Ascending aorta (tissue), 2 donors: ENCODE results near the gene DOHH. TPM values are rescaled to one million over a fixed set of nuclear protein-coding genes. Genes with fewer than 3 reads are reported as not detected.

ENCODE experiments used
- DNase-seq, 2 donors: peaks; one replicate each; pipeline ENCODE4 v3.0.0-alpha.2; 2019; ENCODE audit warnings: low spot score in 2 of 2
- H3K27ac ChIP-seq, 2 donors: fragments of 200-600 bp; sonication (generic); one replicate each; pipeline ENCODE4 v1.5.1; 2016 to 2017; ENCODE audit warnings: mild to moderate bottlenecking in 1 of 2
- H3K27me3 ChIP-seq: fragments of 200-600 bp; sonication (generic); one replicate; pipeline ENCODE4 v1.5.1; 2017
- H3K36me3 ChIP-seq, 2 donors: fragments of 200-600 bp; sonication (generic); one replicate each; pipeline ENCODE4 v1.5.1; 2016
- H3K4me1 ChIP-seq, 2 donors: fragments of 200-600 bp; sonication (generic); one replicate each; pipeline ENCODE4 v1.5.1; 2016 to 2017; ENCODE audit warnings: mild to moderate bottlenecking in 1 of 2
- H3K4me3 ChIP-seq, 2 donors: fragments of 200-600 bp; sonication (generic); one replicate each; pipeline ENCODE4 v1.5.1; 2016 to 2017; ENCODE audit warnings: mild to moderate bottlenecking in 1 of 2
- H3K9me3 ChIP-seq, 2 donors: fragments of 200-600 bp; sonication (generic); one replicate each; pipeline ENCODE4 v1.5.1; 2016
- intact Hi-C: fragments of 100-400 bp; cut with DNase I; formaldehyde crosslinking; loops from one replicate; pipeline ENCODE4 v1.15.1; 2023
- total RNA-seq: library from RNA; depleted of rRNA; stranded (reverse); fragments of >200 nt; gene quantifications from one replicate; pipeline ENCODE4 v1.1.0, GENCODE V29; 2016
- TF ChIP-seq, protein P1 (sequence below), 3 experiments: fragments of 200-600 bp in 2 of 3; fragments of 450-650 bp in 1 of 3; sonication (generic) in 2 of 3; IDR thresholded peaks; one replicate each; pipeline ENCODE4 v1.5.1; 2016 to 2019; ENCODE audit warnings: antibody characterized with exemption in 3 of 3, mild to moderate bottlenecking in 1 of 3, moderate library complexity in 1 of 3

DOHH gene
- total RNA-seq, 1 donor from 2014 or later, result 40.9 TPM

DNA sequence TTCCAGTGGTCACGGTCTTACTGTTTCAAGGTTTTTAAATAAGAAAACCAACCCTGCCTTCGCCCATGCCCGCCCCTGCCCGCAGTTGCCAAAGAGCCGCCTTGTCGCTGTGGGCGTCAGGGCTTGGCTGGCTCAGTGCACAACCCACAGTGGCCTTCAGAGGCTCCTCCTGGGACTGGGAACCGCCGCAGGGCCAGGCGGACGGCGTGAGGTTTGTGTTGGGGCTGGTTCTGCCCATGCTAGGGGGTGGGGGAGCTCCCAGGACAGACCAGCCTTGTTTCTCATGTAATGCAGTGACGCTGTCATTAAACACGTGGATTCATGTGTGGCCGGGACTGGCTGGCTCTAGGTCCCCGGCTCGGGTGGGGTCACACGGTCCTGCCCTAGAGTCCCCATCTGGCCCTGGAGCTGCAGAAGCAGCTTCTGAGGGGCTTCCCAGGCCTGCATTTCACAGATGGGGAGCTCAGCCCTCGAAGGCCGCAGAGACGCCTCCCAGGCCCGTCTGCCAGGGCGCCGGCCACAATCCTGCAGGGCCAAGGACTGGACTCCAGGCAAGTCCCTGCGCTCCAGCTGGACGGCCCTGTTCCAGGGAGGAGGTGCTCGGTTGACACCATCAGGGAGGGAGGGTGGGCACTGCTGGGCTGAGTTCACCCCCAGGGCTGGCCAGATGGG is 36.1 kb upstream of the DOHH start:
- no peaks in the 10 kb centered on the region for H3K4me1 ChIP-seq
- DNase-seq, result no peak
- TF ChIP-seq, protein P1, sequence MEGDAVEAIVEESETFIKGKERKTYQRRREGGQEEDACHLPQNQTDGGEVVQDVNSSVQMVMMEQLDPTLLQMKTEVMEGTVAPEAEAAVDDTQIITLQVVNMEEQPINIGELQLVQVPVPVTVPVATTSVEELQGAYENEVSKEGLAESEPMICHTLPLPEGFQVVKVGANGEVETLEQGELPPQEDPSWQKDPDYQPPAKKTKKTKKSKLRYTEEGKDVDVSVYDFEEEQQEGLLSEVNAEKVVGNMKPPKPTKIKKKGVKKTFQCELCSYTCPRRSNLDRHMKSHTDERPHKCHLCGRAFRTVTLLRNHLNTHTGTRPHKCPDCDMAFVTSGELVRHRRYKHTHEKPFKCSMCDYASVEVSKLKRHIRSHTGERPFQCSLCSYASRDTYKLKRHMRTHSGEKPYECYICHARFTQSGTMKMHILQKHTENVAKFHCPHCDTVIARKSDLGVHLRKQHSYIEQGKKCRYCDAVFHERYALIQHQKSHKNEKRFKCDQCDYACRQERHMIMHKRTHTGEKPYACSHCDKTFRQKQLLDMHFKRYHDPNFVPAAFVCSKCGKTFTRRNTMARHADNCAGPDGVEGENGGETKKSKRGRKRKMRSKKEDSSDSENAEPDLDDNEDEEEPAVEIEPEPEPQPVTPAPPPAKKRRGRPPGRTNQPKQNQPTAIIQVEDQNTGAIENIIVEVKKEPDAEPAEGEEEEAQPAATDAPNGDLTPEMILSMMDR (IDR thresholded peaks at IDR 0.05), result no peak
- no peak overlapping the region for H3K4me3 ChIP-seq
- H3K27me3 ChIP-seq, result no peaks in the 10 kb centered on the region
- peaks cover 50 to 55% of the 10 kb centered on the region in 2 donors for H3K36me3 ChIP-seq
- H3K27ac ChIP-seq, result no peak overlapping the region
- intact Hi-C loops, result no loop called here
- peaks cover 0 to 3% of the 10 kb centered on the region in 2 donors for H3K9me3 ChIP-seq

DNA sequence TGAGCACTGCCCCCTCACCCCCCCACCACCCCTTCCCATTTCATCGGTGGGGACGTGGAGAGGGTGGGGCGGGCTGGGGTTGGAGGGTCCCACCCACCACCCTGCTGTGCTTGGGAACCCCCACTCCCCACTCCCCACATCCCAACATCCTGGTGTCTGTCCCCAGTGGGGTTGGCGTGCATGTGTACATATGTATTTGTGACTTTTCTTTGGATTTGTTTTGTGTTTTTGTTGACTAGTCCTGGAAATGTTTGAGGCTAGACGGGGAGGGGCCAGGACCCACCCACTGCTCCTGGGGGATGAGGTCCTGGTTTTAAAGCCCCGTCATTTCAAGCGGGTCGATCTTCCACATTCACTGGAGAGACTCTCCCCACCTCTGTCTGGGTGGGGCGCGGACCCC is 35.5 kb upstream of the DOHH start:
- TF ChIP-seq, protein P1 (IDR thresholded peaks at IDR 0.05), result no peak
- no peaks in the 10 kb centered on the region for H3K4me1 ChIP-seq
- no peak overlapping the region for H3K4me3 ChIP-seq
- H3K36me3 ChIP-seq, result peaks cover 54 to 61% of the 10 kb centered on the region in 2 donors
- intact Hi-C loops, result no loop called here
- H3K9me3 ChIP-seq, result peaks cover 0 to 3% of the 10 kb centered on the region in 2 donors
- no peaks in the 10 kb centered on the region for H3K27me3 ChIP-seq
- DNase-seq, result no peak
- no peak overlapping the region for H3K27ac ChIP-seq

DNA sequence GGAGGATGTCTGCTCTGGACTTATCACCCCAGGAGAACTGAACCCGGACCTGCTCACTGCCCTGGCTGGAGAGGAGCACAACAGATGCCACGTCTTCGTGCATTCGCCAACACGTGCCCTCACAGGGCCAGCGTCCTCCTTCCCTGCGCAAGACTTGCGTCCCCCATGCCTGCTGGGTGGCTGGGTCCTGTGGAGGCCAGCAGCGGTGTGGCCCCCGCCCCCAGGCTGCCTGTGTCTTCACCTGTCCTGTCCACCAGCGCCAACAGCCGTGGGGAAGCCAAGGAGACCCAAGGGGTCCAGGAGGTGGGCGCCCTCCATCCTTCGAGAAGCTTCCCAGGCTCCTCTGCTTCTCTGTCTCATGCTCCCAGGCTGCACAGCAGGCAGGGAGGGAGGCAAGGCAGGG is 35.1 kb upstream of the DOHH start:
- no peaks in the 10 kb centered on the region for H3K4me1 ChIP-seq
- TF ChIP-seq, protein P1 (IDR thresholded peaks at IDR 0.05), result no peak
- DNase-seq, result no peak
- intact Hi-C loops, result no loop called here
- H3K36me3 ChIP-seq, result peaks cover 58 to 65% of the 10 kb centered on the region in 2 donors
- H3K9me3 ChIP-seq, result peaks cover 0 to 3% of the 10 kb centered on the region in 2 donors
- no peak overlapping the region for H3K27ac ChIP-seq
- H3K27me3 ChIP-seq, result no peaks in the 10 kb centered on the region
- H3K4me3 ChIP-seq, result no peak overlapping the region

DNA sequence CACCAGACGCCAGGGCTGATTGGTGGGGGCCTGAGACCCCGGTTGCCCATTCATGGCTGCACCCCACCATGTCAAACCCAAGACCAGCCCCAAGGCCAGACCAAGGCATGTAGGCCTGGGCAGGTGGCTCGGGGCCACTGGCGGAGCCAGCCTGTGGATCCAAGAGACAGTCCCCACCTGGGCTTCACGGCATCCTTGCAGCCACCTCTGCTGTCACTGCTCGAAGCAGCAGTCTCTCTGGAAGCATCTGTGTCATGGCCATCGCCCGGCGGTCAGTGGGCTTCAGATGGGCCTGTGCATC is 34.7 kb upstream of the DOHH start:
- H3K4me1 ChIP-seq, result no peaks in the 10 kb centered on the region
- H3K36me3 ChIP-seq, result peaks cover 58 to 66% of the 10 kb centered on the region in 2 donors
- peaks cover 0 to 3% of the 10 kb centered on the region in 2 donors for H3K9me3 ChIP-seq
- no peak overlapping the region for H3K27ac ChIP-seq
- H3K4me3 ChIP-seq, result no peak overlapping the region
- TF ChIP-seq, protein P1 (IDR thresholded peaks at IDR 0.05), result no peak
- DNase-seq, result no peak
- intact Hi-C loops, result no loop called here
- H3K27me3 ChIP-seq, result no peaks in the 10 kb centered on the region

DNA sequence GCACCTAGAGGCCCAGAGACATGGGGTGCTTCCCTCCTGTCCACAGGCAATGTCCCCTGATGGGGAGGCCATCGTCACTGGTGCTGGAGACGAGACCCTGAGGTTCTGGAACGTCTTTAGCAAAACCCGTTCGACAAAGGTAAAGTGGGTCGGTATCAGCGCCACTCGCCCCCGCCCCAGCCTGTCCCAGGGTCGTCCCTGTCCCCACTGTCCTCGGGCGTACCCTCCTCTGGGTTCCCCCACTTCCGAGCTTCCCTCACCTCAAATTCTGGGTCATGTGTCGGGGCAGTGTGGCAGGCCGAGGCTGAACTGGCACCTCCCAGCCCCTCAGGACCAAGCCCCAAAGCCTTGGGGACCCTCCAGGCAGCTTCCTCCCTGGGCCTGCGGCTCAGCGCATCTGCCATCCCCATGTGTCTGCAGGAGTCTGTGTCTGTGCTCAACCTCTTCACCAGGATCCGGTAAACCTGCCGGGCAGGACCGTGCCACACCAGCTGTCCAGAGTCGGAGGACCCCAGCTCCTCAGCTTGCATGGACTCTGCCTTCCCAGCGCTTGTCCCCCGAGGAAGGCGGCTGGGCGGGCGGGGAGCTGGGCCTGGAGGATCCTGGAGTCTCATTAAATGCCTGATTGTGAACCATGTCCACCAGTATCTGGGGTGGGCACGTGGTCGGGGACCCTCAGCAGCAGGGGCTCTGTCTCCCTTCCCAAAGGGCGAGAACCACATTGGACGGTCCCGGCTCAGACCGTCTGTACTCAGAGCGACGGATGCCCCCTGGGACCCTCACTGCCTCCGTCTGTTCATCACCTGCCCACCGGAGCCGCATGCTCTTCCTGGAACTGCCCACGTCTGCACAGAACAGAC is 34.1 kb upstream of the DOHH start:
- intact Hi-C loops, result no loop called here
- H3K9me3 ChIP-seq, result peaks cover 0 to under 1% of the 10 kb centered on the region in 2 donors
- H3K36me3 ChIP-seq, result peaks cover 58 to 64% of the 10 kb centered on the region in 2 donors
- DNase-seq, result no peak
- no peaks in the 10 kb centered on the region for H3K27me3 ChIP-seq
- H3K4me1 ChIP-seq, result no peaks in the 10 kb centered on the region
- TF ChIP-seq, protein P1 (IDR thresholded peaks at IDR 0.05), result no peak
- no peak overlapping the region for H3K27ac ChIP-seq
- H3K4me3 ChIP-seq, result no peak overlapping the region
